Activated CD8-positive, alpha-beta T cell treated with anti-CD3 and anti-CD28 coated beads for 36 hours (primary cell): ENCODE results near the gene TMEM14A. TPM values are rescaled to one million over a fixed set of nuclear protein-coding genes. Genes with fewer than 3 reads are reported as not detected.

Experiments used
- ATAC-seq: fragments of 200-7000 bp; cut with Tn5 transposase; one replicate; pipeline ENCODE4 v1.10.0; 2021; ENCODE audit warnings: mild to moderate bottlenecking, moderate library complexity
- CTCF ChIA-PET: fragments of 350-600 bp; sonication (Branson Sonifier 250); formaldehyde crosslinking; loops from one replicate; lab custom pipeline; 2021; ENCODE audit warnings: antibody characterized with exemption; lab: Charles Lee
- POLR2A ChIA-PET: fragments of 350-600 bp; sonication (Branson Sonifier 250); formaldehyde crosslinking; loops from one replicate; lab custom pipeline; 2021; ENCODE audit warnings: antibody characterized with exemption; lab: Charles Lee
- DNase-seq: peaks from one replicate; pipeline ENCODE4 v3.0.0-alpha.2; 2020
- H3K27ac Mint-ChIP-seq: one replicate; pipeline ENCODE4 v1.8.0; 2021; ENCODE audit warnings: mild to moderate bottlenecking, mixed read lengths
- H3K27me3 Mint-ChIP-seq: one replicate; pipeline ENCODE4 v1.8.0; 2021; ENCODE audit warnings: mixed read lengths
- H3K36me3 Mint-ChIP-seq: one replicate; pipeline ENCODE4 v1.8.0; 2021; ENCODE audit warnings: low read depth, mixed read lengths
- H3K4me1 Mint-ChIP-seq: one replicate; pipeline ENCODE4 v1.8.0; 2021; ENCODE audit warnings: low read depth, mixed read lengths
- H3K4me3 Mint-ChIP-seq: one replicate; pipeline ENCODE4 v1.8.0; 2021; ENCODE audit warnings: mild to moderate bottlenecking, moderate library complexity, mixed read lengths
- H3K9me3 Mint-ChIP-seq: one replicate; pipeline ENCODE4 v1.8.0; 2021; ENCODE audit warnings: mixed read lengths
- intact Hi-C: fragments of 100-400 bp; cut with micrococcal nuclease; formaldehyde crosslinking; loops from one replicate; pipeline ENCODE4 v1.10.0; 2022
- total RNA-seq, 2 experiments: library from RNA; stranded (reverse); gene quantifications; one replicate each; pipeline ENCODE4 v1.2.3, GENCODE V29; 2021
- TF ChIP-seq, protein P1 (sequence below): fragments of 200-600 bp; IDR thresholded peaks from one replicate; pipeline ENCODE4 v1.8.0; 2022; ENCODE audit warnings: antibody characterized with exemption, mild to moderate bottlenecking

TMEM14A gene
- total RNA-seq, 2 experiments from 2014 or later = 13.4 to 15.1 TPM

DNA sequence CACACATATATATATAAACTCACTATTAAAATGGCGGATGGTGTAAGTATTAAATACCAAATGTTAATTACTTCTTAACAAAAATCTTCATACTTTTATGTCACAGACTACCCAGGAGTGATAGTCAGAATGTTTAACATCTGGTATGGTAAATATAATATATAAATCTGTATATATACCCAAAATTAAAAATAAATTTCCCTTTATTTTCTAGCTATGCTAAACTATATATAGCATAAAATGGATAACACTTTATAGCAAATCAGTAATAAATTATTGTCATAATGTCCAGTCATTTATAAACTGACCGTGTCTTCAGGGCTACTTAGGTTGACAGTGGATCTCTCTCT, 55.3 kb downstream of the TMEM14A start:
- intact Hi-C loops = no loop called here
- ChIA-PET CTCF (interaction anchor here (1.6 kb wide), 1 partner anchor 9 kb away, joined by 3 read pairs; no protein-coding TSS in a partner anchor), POLR2A (no interaction called here)
- no peaks in the 10 kb centered on the region for H3K4me1 Mint-ChIP-seq
- H3K36me3 Mint-ChIP-seq = no peaks in the 10 kb centered on the region
- H3K9me3 Mint-ChIP-seq = no peaks in the 10 kb centered on the region
- TF ChIP-seq, protein P1, sequence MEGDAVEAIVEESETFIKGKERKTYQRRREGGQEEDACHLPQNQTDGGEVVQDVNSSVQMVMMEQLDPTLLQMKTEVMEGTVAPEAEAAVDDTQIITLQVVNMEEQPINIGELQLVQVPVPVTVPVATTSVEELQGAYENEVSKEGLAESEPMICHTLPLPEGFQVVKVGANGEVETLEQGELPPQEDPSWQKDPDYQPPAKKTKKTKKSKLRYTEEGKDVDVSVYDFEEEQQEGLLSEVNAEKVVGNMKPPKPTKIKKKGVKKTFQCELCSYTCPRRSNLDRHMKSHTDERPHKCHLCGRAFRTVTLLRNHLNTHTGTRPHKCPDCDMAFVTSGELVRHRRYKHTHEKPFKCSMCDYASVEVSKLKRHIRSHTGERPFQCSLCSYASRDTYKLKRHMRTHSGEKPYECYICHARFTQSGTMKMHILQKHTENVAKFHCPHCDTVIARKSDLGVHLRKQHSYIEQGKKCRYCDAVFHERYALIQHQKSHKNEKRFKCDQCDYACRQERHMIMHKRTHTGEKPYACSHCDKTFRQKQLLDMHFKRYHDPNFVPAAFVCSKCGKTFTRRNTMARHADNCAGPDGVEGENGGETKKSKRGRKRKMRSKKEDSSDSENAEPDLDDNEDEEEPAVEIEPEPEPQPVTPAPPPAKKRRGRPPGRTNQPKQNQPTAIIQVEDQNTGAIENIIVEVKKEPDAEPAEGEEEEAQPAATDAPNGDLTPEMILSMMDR = no peak
- no peak for ATAC-seq
- no peaks in the 10 kb centered on the region for H3K27me3 Mint-ChIP-seq
- no peak overlapping the region for H3K4me3 Mint-ChIP-seq
- DNase-seq = no peak
- no peak overlapping the region for H3K27ac Mint-ChIP-seq

DNA sequence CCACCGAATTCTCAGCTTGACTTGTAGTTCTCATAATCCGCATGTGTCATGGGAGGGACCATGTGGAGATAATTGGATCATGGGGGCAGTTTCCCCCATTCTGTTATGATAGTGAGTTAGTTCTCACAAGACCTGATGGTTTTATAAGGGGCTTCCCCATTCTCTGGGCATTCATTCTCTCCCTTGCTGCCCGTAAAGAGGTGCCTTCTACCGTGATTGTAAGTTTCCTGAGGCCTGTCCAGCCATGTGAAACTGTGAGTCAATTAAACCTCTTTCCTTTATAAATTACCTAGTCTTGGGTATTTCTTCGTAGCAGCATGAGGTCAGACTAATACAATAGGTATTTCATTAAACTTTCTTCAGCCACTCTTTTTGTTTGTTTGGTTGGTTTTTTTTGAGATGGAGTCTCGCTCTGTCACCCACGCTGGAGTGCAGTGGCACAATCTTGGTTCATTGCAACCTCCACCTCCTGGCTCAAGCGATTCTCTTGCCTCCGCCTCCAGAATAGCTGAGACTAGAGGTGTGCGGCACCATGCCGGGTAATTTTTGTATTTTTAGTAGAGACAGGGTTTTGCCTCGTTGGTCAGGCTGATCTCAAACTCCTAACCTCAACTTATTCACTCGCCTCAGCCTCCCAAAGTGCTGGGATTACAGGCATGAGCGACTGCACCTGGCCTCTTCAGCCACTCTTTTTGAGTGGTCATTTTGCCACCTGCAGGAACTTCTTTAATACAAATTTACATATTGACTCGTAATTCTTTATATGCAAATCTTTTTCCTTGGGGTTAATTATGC, 56.0 kb downstream of the TMEM14A start:
- Mint-ChIP-seq H3K4me3 (no peak overlapping the region), H3K9me3 (no peaks in the 10 kb centered on the region), H3K4me1 (no peaks in the 10 kb centered on the region), H3K27ac (no peak overlapping the region), H3K36me3 (no peaks in the 10 kb centered on the region), H3K27me3 (no peaks in the 10 kb centered on the region)
- intact Hi-C loops = no loop called here
- POLR2A ChIA-PET = no interaction called here
- CTCF ChIA-PET = interaction anchor here (1.5 to 1.6 kb wide), 2 partner anchors 8 to 10 kb away, joined by 3 to 4 read pairs; no protein-coding TSS in a partner anchor
- DNase-seq (no peak), ATAC-seq (no peak)
- TF ChIP-seq, protein P1 = no peak

DNA sequence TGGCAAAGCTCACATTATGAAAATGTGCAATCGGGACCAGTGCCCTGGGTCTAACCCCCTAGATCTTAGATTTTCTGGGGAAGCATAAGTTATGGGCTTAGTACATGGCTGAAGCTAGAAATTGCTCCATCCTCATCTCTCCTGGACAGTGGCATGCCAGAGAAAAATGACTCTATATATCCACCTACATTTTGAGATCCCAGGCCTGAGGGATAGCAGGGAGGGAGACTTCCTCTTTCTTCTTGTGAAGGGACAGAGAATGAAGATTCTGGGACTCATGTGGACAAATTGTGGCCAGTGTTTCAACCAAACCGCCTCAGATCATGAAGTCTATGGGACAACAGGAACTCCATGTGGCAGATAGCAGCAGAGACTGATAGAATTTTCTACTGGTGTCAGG, 57.0 kb downstream of the TMEM14A start:
- intact Hi-C loops = no loop called here
- Mint-ChIP-seq H3K27ac (no peak overlapping the region), H3K4me3 (no peak overlapping the region), H3K9me3 (no peaks in the 10 kb centered on the region), H3K4me1 (no peaks in the 10 kb centered on the region), H3K36me3 (no peaks in the 10 kb centered on the region), H3K27me3 (no peaks in the 10 kb centered on the region)
- TF ChIP-seq, protein P1 = no peak
- no peak for DNase-seq
- CTCF ChIA-PET = interaction anchor here (1.5 kb wide), 1 partner anchor 9 kb away, joined by 4 read pairs; no protein-coding TSS in a partner anchor
- POLR2A ChIA-PET = no interaction called here
- no peak for ATAC-seq

DNA sequence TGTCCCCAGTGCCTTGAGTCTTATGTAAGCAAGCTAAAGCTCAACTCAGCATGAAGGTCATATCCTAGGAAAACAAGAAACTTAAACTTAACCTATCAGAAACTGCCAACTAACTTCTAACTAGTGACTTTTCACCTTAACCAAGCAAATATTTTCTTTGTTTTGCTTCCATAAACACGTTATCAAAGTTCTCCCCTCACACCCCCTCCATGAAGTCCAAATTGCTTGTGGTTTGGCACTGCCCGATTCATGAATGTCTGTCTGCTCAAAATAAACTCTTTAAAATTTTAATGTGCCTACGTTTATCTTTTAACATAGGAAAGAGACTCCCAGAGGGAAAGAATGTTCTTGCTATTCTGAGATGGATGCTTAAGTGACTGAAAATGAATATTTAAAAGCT, 57.5 kb downstream of the TMEM14A start:
- Mint-ChIP-seq H3K4me3 (no peak overlapping the region), H3K36me3 (no peaks in the 10 kb centered on the region), H3K9me3 (no peaks in the 10 kb centered on the region), H3K27ac (no peak overlapping the region), H3K27me3 (no peaks in the 10 kb centered on the region), H3K4me1 (no peaks in the 10 kb centered on the region)
- CTCF ChIA-PET = interaction anchor here (1.5 kb wide), 1 partner anchor 9 kb away, joined by 4 read pairs; no protein-coding TSS in a partner anchor
- DNase-seq (no peak), ATAC-seq (no peak)
- POLR2A ChIA-PET = no interaction called here
- TF ChIP-seq, protein P1 = no peak
- intact Hi-C loops = no loop called here

DNA sequence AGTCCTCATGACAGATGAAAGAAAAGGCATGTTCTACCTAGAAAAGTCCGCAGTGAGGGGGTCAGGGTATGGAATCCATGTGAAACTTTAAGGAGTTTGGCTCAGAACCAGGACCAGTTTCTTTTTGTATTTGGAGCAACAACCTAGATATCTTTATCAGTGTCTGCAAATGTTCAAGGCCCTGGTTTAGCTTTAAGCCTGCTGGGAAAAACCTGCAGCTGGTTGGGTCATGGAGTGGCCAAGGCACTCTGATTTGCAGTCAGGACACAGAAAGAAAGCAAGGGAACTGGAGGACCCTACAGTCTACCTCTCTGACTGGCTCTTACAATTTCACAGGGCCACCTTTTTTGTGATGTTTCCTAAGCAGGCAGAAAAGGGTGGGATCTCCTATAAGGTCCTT, 58.7 kb downstream of the TMEM14A start:
- ATAC-seq (no peak), DNase-seq (no peak)
- no peaks in the 10 kb centered on the region for H3K4me1 Mint-ChIP-seq
- no peaks in the 10 kb centered on the region for H3K9me3 Mint-ChIP-seq
- no peaks in the 10 kb centered on the region for H3K27me3 Mint-ChIP-seq
- POLR2A ChIA-PET = no interaction called here
- intact Hi-C loops = no loop called here
- H3K36me3 Mint-ChIP-seq = no peaks in the 10 kb centered on the region
- H3K27ac Mint-ChIP-seq = no peak overlapping the region
- CTCF ChIA-PET = no interaction called here
- no peak overlapping the region for H3K4me3 Mint-ChIP-seq
- TF ChIP-seq, protein P1 = no peak
